OCI-LY3 (cell line): ENCODE data around the gene RAB38.

Source experiments
- H2AFZ ChIP-seq: fragments of 200-600, 300-600 bp; shearing (Covaris generic); 2 replicates; pipeline ENCODE4 v1.6.0; 2014; ENCODE audit warnings: antibody characterized with exemption, low read depth, low read length
- H3K27ac ChIP-seq: fragments of 200-600, 300-600 bp; sonication (generic); 2 replicates; pipeline ENCODE4 v1.5.1; 2014; ENCODE audit warnings: mild to moderate bottlenecking, low read length, moderate library complexity, mixed read lengths
- H3K27me3 ChIP-seq: fragments of 200-600, 300-600 bp; sonication (generic); 2 replicates; pipeline ENCODE4 v1.6.1; 2014; ENCODE audit warnings: low read depth, low read length, mixed read lengths
- H3K36me3 ChIP-seq: fragments of 200-600, 300-600 bp; sonication (generic); replicated peaks from 2 replicates; pipeline ENCODE3; 2014; ENCODE audit warnings: low read depth, low read length, mixed read lengths
- H3K4me1 ChIP-seq: fragments of 300-600, 200-600 bp; sonication (generic); 2 replicates; pipeline ENCODE4 v1.6.1; 2014; ENCODE audit warnings: low read length, mixed read lengths
- H3K4me2 ChIP-seq: fragments of 200-600, 300-600 bp; sonication (generic); 2 replicates; pipeline ENCODE4 v1.6.1; 2014; ENCODE audit warnings: low read length, mixed read lengths
- H3K4me3 ChIP-seq: fragments of 300-600, 200-600 bp; sonication (generic); 2 replicates; pipeline ENCODE4 v1.5.1; 2014; ENCODE audit warnings: antibody characterized with exemption, mild to moderate bottlenecking, low read length, moderate library complexity
- H3K79me2 ChIP-seq: fragments of 300-600, 200-600 bp; shearing (Covaris generic); 2 replicates; pipeline ENCODE4 v1.6.1; 2014; ENCODE audit warnings: mild to moderate bottlenecking, low read length, mixed read lengths
- H3K9ac ChIP-seq: fragments of 300-600, 200-600 bp; shearing (Covaris generic); 2 replicates; pipeline ENCODE4 v1.6.0; 2014; ENCODE audit warnings: mild to moderate bottlenecking, low read length, moderate library complexity
- H3K9me3 ChIP-seq: fragments of 200-600, 300-600 bp; shearing (Covaris generic); 2 replicates; pipeline ENCODE4 v1.6.1; 2014; ENCODE audit warnings: low read length, mixed read lengths; ENCODE audit not compliant: insufficient read depth
- H4K20me1 ChIP-seq: fragments of 200-600, 300-600 bp; sonication (generic); 2 replicates; pipeline ENCODE4 v1.6.1; 2016; ENCODE audit warnings: low read length, mixed read lengths; ENCODE audit not compliant: insufficient read depth
- EZH2phosphoT487 ChIP-seq: fragments of 200-600 bp; shearing (Covaris generic); IDR thresholded peaks from 2 replicates; pipeline ENCODE4 v1.6.1; 2018; ENCODE audit warnings: antibody characterized with exemption, mixed run types, low read depth
- TF ChIP-seq, protein P1 (sequence below): fragments of 200-600, 300-600 bp; sonication (generic); IDR thresholded peaks from 2 replicates; pipeline ENCODE4 v1.5.1; 2014; ENCODE audit warnings: antibody characterized with exemption, low read length, low read depth

Gene RAB38

GRCh38 chr11:88206751-88207150 lies 31.5 kb upstream of the RAB38 start:
- H2AFZ ChIP-seq = no peak overlapping the region
- H3K4me1 ChIP-seq = peaks cover 13% of the 10 kb centered on the region
- no peak overlapping the region for H3K4me3 ChIP-seq
- TF ChIP-seq, protein P1, sequence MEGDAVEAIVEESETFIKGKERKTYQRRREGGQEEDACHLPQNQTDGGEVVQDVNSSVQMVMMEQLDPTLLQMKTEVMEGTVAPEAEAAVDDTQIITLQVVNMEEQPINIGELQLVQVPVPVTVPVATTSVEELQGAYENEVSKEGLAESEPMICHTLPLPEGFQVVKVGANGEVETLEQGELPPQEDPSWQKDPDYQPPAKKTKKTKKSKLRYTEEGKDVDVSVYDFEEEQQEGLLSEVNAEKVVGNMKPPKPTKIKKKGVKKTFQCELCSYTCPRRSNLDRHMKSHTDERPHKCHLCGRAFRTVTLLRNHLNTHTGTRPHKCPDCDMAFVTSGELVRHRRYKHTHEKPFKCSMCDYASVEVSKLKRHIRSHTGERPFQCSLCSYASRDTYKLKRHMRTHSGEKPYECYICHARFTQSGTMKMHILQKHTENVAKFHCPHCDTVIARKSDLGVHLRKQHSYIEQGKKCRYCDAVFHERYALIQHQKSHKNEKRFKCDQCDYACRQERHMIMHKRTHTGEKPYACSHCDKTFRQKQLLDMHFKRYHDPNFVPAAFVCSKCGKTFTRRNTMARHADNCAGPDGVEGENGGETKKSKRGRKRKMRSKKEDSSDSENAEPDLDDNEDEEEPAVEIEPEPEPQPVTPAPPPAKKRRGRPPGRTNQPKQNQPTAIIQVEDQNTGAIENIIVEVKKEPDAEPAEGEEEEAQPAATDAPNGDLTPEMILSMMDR = no peak
- TF ChIP-seq EZH2phosphoT487 = no peak
- H3K4me2 ChIP-seq = no peak overlapping the region
- no peak overlapping the region for H3K27ac ChIP-seq
- no peak overlapping the region for H3K9ac ChIP-seq
- no peaks in the 10 kb centered on the region for H3K27me3 ChIP-seq
- H4K20me1 ChIP-seq = no peaks in the 10 kb centered on the region
- peaks cover 3% of the 10 kb centered on the region for H3K36me3 ChIP-seq
- H3K9me3 ChIP-seq = no peaks in the 10 kb centered on the region
- H3K79me2 ChIP-seq = no peaks in the 10 kb centered on the region

DNA sequence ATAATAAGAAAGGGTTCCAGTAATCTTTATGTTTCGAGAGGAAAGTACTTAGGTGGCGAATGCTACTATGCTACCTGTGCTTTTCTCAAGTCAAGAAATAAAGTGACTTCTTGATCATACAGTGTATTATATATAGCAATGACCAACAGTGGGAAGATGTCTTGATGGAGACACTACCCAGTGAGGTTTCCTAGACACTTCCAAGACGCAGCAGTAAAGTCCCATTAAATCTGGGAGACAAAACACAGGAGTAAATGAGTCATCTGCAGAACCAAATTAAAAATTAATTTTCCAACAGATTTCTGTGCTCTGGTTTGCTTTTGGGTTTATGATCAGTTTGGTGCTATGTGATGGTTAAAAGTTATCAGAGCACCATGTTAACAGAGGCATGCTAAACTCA lies 29.1 kb upstream of the RAB38 start:
- H2AFZ ChIP-seq = no peak overlapping the region
- H3K4me2 ChIP-seq = no peak overlapping the region
- no peak for TF ChIP-seq EZH2phosphoT487
- TF ChIP-seq, protein P1 = no peak
- H3K36me3 ChIP-seq = no peaks in the 10 kb centered on the region
- H4K20me1 ChIP-seq = no peaks in the 10 kb centered on the region
- H3K79me2 ChIP-seq = no peaks in the 10 kb centered on the region
- H3K27me3 ChIP-seq = no peaks in the 10 kb centered on the region
- no peak overlapping the region for H3K4me3 ChIP-seq
- H3K27ac ChIP-seq = no peak overlapping the region
- H3K9me3 ChIP-seq = no peaks in the 10 kb centered on the region
- peaks cover 13% of the 10 kb centered on the region for H3K4me1 ChIP-seq
- no peak overlapping the region for H3K9ac ChIP-seq

GRCh38 chr11:88203604-88204003 lies 28.4 kb upstream of the RAB38 start:
- Histone ChIP-seq H2AFZ (no peak overlapping the region), H3K4me1 (peaks cover 13% of the 10 kb centered on the region), H3K79me2 (no peaks in the 10 kb centered on the region), H3K4me3 (no peak overlapping the region), H3K27ac (no peak overlapping the region), H3K36me3 (no peaks in the 10 kb centered on the region), H3K9ac (no peak overlapping the region), H4K20me1 (no peaks in the 10 kb centered on the region), H3K4me2 (no peak overlapping the region), H3K9me3 (no peaks in the 10 kb centered on the region), H3K27me3 (no peaks in the 10 kb centered on the region)
- TF ChIP-seq, protein P1 = no peak
- no peak for TF ChIP-seq EZH2phosphoT487

DNA sequence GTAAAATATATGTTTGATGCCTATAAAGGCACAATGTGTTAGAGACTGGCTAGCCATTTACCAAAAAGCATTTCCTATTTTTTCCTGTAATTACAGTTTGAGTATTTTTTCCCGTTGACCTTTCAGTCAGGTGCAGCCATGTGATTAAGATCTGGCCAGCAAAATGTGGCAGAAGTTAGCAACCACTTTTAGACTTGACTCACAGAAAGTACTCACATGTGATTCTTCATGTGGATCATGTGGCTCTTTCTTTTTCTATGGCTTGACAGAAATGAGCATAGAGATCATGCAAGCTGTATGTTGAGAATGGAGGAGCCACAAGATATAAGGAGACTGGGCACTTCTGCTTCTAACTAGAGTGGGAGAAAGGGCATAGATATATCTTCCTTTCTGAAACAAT lies 27.3 kb upstream of the RAB38 start:
- no peaks in the 10 kb centered on the region for H3K27me3 ChIP-seq

More for the DNA sequence above, 27.3 kb upstream of the RAB38 start:
- H2AFZ ChIP-seq = no peak overlapping the region
- TF ChIP-seq, protein P1 = no peak
- no peak for TF ChIP-seq EZH2phosphoT487
- peaks cover 13% of the 10 kb centered on the region for H3K4me1 ChIP-seq
- H3K9me3 ChIP-seq = 0 out of 2 replicates have a peak, but pooled peaks cover 5% of the 10 kb centered on the region
- H3K4me2 ChIP-seq = no peak overlapping the region
- H3K36me3 ChIP-seq = peaks cover 2% of the 10 kb centered on the region
- no peak overlapping the region for H3K4me3 ChIP-seq
- no peak overlapping the region for H3K27ac ChIP-seq
- no peak overlapping the region for H3K9ac ChIP-seq
- no peaks in the 10 kb centered on the region for H4K20me1 ChIP-seq
- no peaks in the 10 kb centered on the region for H3K79me2 ChIP-seq
